ENCODE results near the gene COBL. TPM values are rescaled to one million over a fixed set of nuclear protein-coding genes. Genes with fewer than 3 reads are reported as not detected.

The COBL gene
- total and polyA plus RNA-seq, 2 experiments from 2014 or later, result not detected

DNA sequence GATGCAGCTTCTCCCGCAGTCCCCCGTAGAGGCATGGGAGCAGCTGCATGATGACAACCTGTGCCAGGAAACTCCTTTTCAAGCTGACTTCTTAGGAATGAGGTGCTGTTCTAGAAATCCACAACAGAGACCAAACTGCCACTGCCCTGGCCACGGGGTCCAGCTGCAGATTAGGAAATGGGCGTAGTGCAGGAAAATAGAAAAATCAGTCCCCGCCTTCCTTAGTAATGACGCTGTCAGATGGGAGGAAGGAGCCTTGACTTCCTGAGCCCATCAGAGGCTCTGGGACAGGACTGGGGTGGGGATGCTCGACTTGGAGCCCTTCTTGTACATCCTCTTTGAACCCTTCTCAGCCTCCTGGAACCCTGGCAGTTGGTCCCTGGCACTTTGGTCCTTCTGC, 306.1 kb downstream of the COBL start:
- in situ Hi-C loops (cut with MboI), result no loop called here
- 90 to 91% methylated on average over 7 of the region's 7 CpGs for WGBS, 2 experiments (ENCODE audit: low coverage in 1 of 2, low lambda C conversion rate in 2 of 2, missing lambda C conversion rate in 2 of 2)

DNA sequence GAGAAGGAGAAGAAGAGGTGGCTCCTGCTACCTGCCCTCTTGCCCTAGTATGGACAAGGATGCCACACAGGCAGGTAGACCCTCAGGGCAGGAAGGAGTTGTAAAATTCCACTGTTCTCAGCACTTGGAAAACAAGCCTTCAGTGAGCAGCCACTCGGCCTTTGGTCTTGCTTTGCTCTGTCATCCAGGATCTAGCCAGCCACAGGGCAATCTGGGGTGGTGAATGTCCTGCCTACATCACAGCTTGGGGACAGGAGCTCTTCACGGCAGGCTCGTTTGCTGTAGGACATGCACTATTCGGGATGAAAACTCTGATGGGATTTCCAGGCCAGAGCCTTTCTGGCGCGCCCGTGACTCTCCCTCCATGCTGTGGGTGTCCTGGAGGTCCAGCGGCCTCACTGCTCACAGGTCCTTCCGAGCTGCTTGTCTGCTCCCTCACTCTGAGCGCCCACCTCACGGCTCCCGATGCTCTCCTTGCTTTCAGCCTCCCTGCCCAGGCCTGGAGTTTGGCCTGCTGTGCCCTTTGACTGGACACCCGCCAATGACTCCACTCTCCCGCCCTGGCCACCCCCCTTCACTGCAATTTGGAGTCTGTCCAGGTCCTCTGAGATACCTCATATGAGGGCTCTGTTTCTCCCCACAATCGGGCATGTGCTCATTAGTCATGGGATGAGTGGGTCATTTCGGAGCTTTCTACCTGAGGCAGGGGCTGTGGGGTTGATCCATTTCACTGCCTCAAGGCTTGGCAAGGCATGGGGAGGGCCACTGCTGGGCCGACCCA, 306.7 kb downstream of the COBL start:
- H4K20me1 ChIP-seq (ENCODE audit: insufficient read depth), result no peaks in the 10 kb centered on the region
- H3K4me2 ChIP-seq (ENCODE audit: unreplicated experiment), result no peak overlapping the region
- H3K4me1 ChIP-seq (ENCODE audit: insufficient read depth), result peaks cover 12% of the 10 kb centered on the region
- TF ChIP-seq EZH2phosphoT487 (IDR thresholded peaks at IDR 0.05; ENCODE audit: insufficient read depth, low read depth) (no peak), EZH2 (IDR thresholded peaks at IDR 0.05; ENCODE audit: insufficient read depth, poor library complexity, severe bottlenecking) (no peak)
- H3K27me3 ChIP-seq (replicated peaks; ENCODE audit: insufficient read depth), result peaks cover 5% of the 10 kb centered on the region; the same call in 1 of the 2 replicates
- no peak overlapping the region for H3K27ac ChIP-seq
- H3K79me2 ChIP-seq (ENCODE audit: insufficient read depth), result no peaks in the 10 kb centered on the region
- H3K4me3 ChIP-seq, result no peak overlapping the region
- H3K9ac ChIP-seq, result no peak overlapping the region
- H3K9me2 ChIP-seq (ENCODE audit: insufficient read depth), result no peaks in the 10 kb centered on the region
- DNase-seq, result peak; percentile 54
- H3K36me3 ChIP-seq (ENCODE audit: low read depth), result no peaks in the 10 kb centered on the region
- no peaks in the 10 kb centered on the region for H3K9me3 ChIP-seq (ENCODE audit: low read depth)
- in situ Hi-C loops (cut with MboI), result no loop called here
- WGBS, 2 experiments (ENCODE audit: low coverage in 1 of 2, low lambda C conversion rate in 2 of 2, missing lambda C conversion rate in 2 of 2), result 54 to 57% methylated on average over 17 of the region's 17 CpGs
- no peak overlapping the region for H2AFZ ChIP-seq
- H3F3A ChIP-seq (ENCODE audit: insufficient read depth), result peaks cover 6% of the 10 kb centered on the region; the same call in 1 of the 2 replicates

More for the DNA sequence above, 306.1 kb downstream of the COBL start:
- peaks cover 6% of the 10 kb centered on the region; the same call in 1 of the 2 replicates for H3F3A ChIP-seq (ENCODE audit: insufficient read depth)
- no peaks in the 10 kb centered on the region for H4K20me1 ChIP-seq (ENCODE audit: insufficient read depth)
- no peak overlapping the region for H2AFZ ChIP-seq
- H3K27ac ChIP-seq, result no peak overlapping the region
- H3K79me2 ChIP-seq (ENCODE audit: insufficient read depth), result no peaks in the 10 kb centered on the region
- no peak overlapping the region for H3K4me2 ChIP-seq (ENCODE audit: unreplicated experiment)
- no peak for DNase-seq
- peaks cover 12% of the 10 kb centered on the region for H3K4me1 ChIP-seq (ENCODE audit: insufficient read depth)
- no peaks in the 10 kb centered on the region for H3K9me2 ChIP-seq (ENCODE audit: insufficient read depth)
- peaks cover 5% of the 10 kb centered on the region; the same call in 1 of the 2 replicates for H3K27me3 ChIP-seq (replicated peaks; ENCODE audit: insufficient read depth)
- no peaks in the 10 kb centered on the region for H3K9me3 ChIP-seq (ENCODE audit: low read depth)
- no peak overlapping the region for H3K9ac ChIP-seq
- H3K36me3 ChIP-seq (ENCODE audit: low read depth), result no peaks in the 10 kb centered on the region
- TF ChIP-seq EZH2phosphoT487 (IDR thresholded peaks at IDR 0.05; ENCODE audit: insufficient read depth, low read depth) (no peak), EZH2 (IDR thresholded peaks at IDR 0.05; ENCODE audit: insufficient read depth, poor library complexity, severe bottlenecking) (no peak)
- H3K4me3 ChIP-seq, result no peak overlapping the region

DNA sequence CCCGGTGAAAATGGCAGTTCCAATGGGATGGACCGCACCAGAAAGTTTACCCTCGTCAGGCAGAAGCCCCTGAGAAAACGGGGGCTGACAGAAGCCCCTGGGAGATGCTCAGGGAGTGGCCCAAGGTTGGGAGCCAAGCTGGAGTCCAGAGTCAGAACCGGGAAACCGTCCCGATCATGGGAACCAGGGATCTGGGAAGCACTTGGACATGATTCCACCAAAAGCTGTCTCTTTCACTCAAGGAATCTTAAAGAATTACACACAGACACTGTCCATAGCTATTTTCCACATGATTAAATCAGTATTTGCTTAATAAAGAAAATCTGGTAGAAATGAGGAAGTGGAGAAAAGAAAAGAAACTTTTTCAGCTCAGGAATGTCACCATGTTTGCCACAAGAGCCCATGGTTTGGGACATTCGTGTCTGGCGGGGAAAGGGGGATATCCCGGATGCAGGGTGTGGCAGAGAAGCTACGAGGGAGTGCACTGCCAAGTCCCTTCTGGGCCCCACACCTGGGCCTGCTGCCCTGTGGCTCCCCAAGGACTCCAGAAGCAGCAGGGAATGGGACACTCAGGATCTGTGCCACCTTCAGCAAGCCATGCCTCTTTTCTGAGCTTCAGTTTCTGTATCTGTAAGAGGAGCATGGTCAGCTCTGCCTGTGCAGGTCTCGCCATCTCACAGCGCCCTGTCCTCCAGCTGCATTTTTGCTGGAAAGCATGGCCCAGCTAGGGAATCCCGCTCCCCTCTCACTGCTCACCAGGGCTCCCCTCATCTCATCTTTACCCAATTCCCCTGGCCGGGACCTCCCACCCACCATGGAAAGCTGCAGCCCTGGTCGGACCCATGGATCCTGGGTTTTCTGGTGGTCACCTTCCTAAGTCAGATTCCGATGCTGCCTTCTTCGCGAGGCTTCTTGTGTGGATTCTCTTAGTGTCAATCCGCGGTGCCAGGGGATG, 308.8 kb downstream of the COBL start:
- no peak overlapping the region for H3K27ac ChIP-seq
- 68 to 70% methylated on average over 21 of the region's 21 CpGs for WGBS, 2 experiments (ENCODE audit: low coverage in 1 of 2, low lambda C conversion rate in 2 of 2, missing lambda C conversion rate in 2 of 2)
- H3K9me2 ChIP-seq (ENCODE audit: insufficient read depth), result no peaks in the 10 kb centered on the region
- no peaks in the 10 kb centered on the region for H3K9me3 ChIP-seq (ENCODE audit: low read depth)
- H3K4me1 ChIP-seq (ENCODE audit: insufficient read depth), result peaks cover 12% of the 10 kb centered on the region
- in situ Hi-C loops (cut with MboI), result no loop called here
- H3F3A ChIP-seq (ENCODE audit: insufficient read depth), result peaks cover 6% of the 10 kb centered on the region; the same call in 1 of the 2 replicates
- DNase-seq, result no peak
- H3K79me2 ChIP-seq (ENCODE audit: insufficient read depth), result no peaks in the 10 kb centered on the region
- H3K9ac ChIP-seq, result no peak overlapping the region
- H3K4me2 ChIP-seq (ENCODE audit: unreplicated experiment), result no peak overlapping the region
- 0 out of 2 replicates have a peak, but pooled peaks cover 1% of the 10 kb centered on the region for H3K27me3 ChIP-seq (replicated peaks; ENCODE audit: insufficient read depth)
- H4K20me1 ChIP-seq (ENCODE audit: insufficient read depth), result no peaks in the 10 kb centered on the region
- no peak overlapping the region for H3K4me3 ChIP-seq
- no peak overlapping the region for H2AFZ ChIP-seq
- TF ChIP-seq EZH2 (IDR thresholded peaks at IDR 0.05; ENCODE audit: insufficient read depth, poor library complexity, severe bottlenecking) (no peak), EZH2phosphoT487 (IDR thresholded peaks at IDR 0.05; ENCODE audit: insufficient read depth, low read depth) (no peak)
- H3K36me3 ChIP-seq (ENCODE audit: low read depth), result no peaks in the 10 kb centered on the region

DNA sequence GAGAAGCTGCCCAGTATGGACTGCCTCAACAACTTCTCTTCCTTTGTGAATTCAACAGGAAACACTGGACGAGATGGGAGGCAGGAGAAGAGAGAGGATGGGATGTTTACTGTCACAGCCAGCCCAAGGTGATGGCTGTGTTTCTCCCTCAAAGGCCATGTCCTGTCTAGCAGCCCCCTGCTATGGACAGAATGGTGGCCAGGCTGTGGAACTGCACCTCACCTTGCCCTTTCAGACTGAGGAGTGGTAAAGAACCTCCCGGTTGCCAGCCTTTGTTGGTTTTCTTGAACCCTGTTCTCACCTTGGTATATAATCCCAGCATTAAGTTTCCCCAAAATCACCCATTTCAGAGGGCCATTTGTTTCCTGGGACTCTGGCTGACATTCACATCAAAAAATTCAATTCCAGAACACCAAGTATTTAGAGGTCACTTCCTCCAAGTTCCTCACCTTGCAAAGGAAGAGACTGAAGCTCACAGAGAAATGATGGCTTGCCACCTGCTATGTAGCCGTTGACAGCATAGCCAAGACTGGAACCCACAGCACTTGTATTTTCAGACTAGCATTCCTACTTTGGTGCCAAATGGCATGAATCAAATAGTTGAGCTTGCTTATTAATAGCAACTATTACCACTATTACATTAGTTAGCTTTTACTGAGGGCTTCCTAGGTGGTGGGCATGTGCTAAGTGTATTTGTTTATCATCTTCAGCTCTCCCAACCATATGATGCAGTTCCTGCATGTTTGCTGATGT, 309.9 kb downstream of the COBL start:
- Histone ChIP-seq H3K9ac (no peak overlapping the region), H3K4me1 (ENCODE audit: insufficient read depth) (peaks cover 12% of the 10 kb centered on the region), H3K36me3 (ENCODE audit: low read depth) (no peaks in the 10 kb centered on the region), H3K79me2 (ENCODE audit: insufficient read depth) (no peaks in the 10 kb centered on the region), H3K9me2 (ENCODE audit: insufficient read depth) (no peaks in the 10 kb centered on the region), H3K4me3 (no peak overlapping the region), H3K27ac (no peak overlapping the region), H3K9me3 (ENCODE audit: low read depth) (no peaks in the 10 kb centered on the region), H3F3A (ENCODE audit: insufficient read depth) (peaks cover 6% of the 10 kb centered on the region; the same call in 1 of the 2 replicates), H3K4me2 (ENCODE audit: unreplicated experiment) (no peak overlapping the region), H2AFZ (no peak overlapping the region), H3K27me3 (replicated peaks; ENCODE audit: insufficient read depth) (no peaks in the 10 kb centered on the region), H4K20me1 (ENCODE audit: insufficient read depth) (no peaks in the 10 kb centered on the region)
- TF ChIP-seq EZH2 (IDR thresholded peaks at IDR 0.05; ENCODE audit: insufficient read depth, poor library complexity, severe bottlenecking) (no peak), EZH2phosphoT487 (IDR thresholded peaks at IDR 0.05; ENCODE audit: insufficient read depth, low read depth) (no peak)
- DNase-seq, result no peak
- WGBS, 2 experiments (ENCODE audit: low coverage in 1 of 2, low lambda C conversion rate in 2 of 2, missing lambda C conversion rate in 2 of 2), result 73 to 74% methylated on average over 3 of the region's 3 CpGs
- in situ Hi-C loops (cut with MboI), result no loop called here

Data from GM23248 (cell line).